Mucosa of descending colon (tissue), 3 donors: ENCODE results near the gene ELMO1. TPM values are rescaled to one million over a fixed set of nuclear protein-coding genes. Genes with fewer than 3 reads are reported as not detected.

Experiments used
- ATAC-seq: fragments of 200-7000 bp; cut with Tn5 transposase; one replicate; pipeline ENCODE4 v1.9.1; 2020; ENCODE audit warnings: mild to moderate bottlenecking, moderate library complexity
- DNase-seq, 3 donors: peaks; one replicate each; pipeline ENCODE4 v3.0.0-alpha.2; 2020
- H3K36me3 ChIP-seq: fragments of 200-600 bp; one replicate; pipeline ENCODE4 v1.8.0; 2021; ENCODE audit warnings: low read depth, mild to moderate bottlenecking
- H3K4me1 ChIP-seq: fragments of 200-600 bp; one replicate; pipeline ENCODE4 v1.8.0; 2021; ENCODE audit warnings: low read depth, mild to moderate bottlenecking
- H3K4me3 ChIP-seq: fragments of 200-600 bp; one replicate; pipeline ENCODE4 v1.8.0; 2021; ENCODE audit warnings: mild to moderate bottlenecking
- H3K9me3 ChIP-seq: fragments of 200-600 bp; one replicate; pipeline ENCODE4 v1.8.0; 2021; ENCODE audit warnings: mild to moderate bottlenecking
- intact Hi-C, 2 donors: fragments of 100-400 bp; cut with DNase I in 1 of 2; cut with micrococcal nuclease in 1 of 2; formaldehyde crosslinking; loops; one replicate each; pipeline versions ENCODE4 v1.11.0 to v1.11.1; 2022; cut with DNase I, micrococcal nuclease
- total RNA-seq, 3 donors: library from RNA; stranded (reverse); fragmentation: NEBNext Ultra II Directional in 2 of 3; extraction: Animal tissue kit (Norgen Biotek cat#: 25700) in 2 of 3; gene quantifications; one replicate each; pipeline versions ENCODE4 v1.2.1 to v1.2.4, GENCODE V29; 2021 to 2023
- TF ChIP-seq, protein P1 (sequence below): fragments of 200-600 bp; IDR thresholded peaks from one replicate; pipeline ENCODE4 v1.8.0; 2022; ENCODE audit warnings: antibody characterized with exemption, mild to moderate bottlenecking
- donor health status: DM: no; HTN: no; CAD: no; lungs with moderate emphysema.
- donor health status: DM: no; HTN: no; CAD: no.
- donor health status: DM: no; HTN: yes; CAD: no.

Gene ELMO1
- total RNA-seq, 3 donors from 2014 or later, result 9.7 to 27.2 (median 18.2) TPM

DNA sequence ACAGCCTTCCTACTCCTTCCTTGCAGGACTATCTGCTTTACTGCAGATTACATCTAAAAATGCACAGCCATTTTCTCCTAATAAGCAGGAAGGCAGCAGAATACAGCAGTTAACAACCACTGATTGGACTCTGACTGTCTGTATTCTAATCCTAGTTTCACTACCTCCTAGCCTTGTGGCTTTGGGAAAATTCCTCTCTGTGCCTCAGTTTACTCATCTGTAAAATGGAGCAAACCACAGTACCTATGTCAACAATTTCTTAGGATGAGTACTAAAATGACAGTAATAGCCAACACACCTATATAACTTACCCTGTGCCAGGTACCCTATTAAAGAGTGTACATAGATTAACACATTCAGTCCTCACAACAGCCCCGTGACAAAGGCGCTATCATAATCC lies 89.5 kb downstream of the ELMO1 start:
- no peaks in the 10 kb centered on the region for H3K36me3 ChIP-seq
- H3K4me1 ChIP-seq, result no peaks in the 10 kb centered on the region
- TF ChIP-seq, protein P1, sequence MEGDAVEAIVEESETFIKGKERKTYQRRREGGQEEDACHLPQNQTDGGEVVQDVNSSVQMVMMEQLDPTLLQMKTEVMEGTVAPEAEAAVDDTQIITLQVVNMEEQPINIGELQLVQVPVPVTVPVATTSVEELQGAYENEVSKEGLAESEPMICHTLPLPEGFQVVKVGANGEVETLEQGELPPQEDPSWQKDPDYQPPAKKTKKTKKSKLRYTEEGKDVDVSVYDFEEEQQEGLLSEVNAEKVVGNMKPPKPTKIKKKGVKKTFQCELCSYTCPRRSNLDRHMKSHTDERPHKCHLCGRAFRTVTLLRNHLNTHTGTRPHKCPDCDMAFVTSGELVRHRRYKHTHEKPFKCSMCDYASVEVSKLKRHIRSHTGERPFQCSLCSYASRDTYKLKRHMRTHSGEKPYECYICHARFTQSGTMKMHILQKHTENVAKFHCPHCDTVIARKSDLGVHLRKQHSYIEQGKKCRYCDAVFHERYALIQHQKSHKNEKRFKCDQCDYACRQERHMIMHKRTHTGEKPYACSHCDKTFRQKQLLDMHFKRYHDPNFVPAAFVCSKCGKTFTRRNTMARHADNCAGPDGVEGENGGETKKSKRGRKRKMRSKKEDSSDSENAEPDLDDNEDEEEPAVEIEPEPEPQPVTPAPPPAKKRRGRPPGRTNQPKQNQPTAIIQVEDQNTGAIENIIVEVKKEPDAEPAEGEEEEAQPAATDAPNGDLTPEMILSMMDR, result no peak
- DNase-seq (no peak), ATAC-seq (no peak)
- intact Hi-C loops, result no loop called here
- H3K9me3 ChIP-seq, result no peaks in the 10 kb centered on the region
- no peak overlapping the region for H3K4me3 ChIP-seq

DNA sequence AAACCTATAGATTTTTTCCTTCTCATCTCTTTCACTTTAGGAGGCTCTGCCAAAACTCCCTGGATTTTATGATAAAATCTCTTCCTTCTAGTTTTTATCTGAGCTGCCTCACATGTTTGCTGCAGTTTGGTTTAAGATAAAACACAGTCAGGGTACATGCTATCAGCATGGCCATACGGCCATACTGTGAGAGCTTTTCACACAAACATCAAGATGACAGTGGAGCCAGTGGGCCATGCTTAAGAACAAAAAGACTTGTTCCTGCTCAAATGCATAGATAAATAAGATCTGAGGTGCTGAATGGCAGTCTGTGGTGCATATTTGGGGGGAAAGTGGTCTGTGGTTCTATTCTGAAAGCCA lies 91.0 kb downstream of the ELMO1 start:
- TF ChIP-seq, protein P1, result no peak
- intact Hi-C loops, result no loop called here
- Histone ChIP-seq H3K9me3 (no peaks in the 10 kb centered on the region), H3K4me1 (no peaks in the 10 kb centered on the region), H3K4me3 (no peak overlapping the region), H3K36me3 (no peaks in the 10 kb centered on the region)
- no peak for ATAC-seq
- DNase-seq, result no peak

DNA sequence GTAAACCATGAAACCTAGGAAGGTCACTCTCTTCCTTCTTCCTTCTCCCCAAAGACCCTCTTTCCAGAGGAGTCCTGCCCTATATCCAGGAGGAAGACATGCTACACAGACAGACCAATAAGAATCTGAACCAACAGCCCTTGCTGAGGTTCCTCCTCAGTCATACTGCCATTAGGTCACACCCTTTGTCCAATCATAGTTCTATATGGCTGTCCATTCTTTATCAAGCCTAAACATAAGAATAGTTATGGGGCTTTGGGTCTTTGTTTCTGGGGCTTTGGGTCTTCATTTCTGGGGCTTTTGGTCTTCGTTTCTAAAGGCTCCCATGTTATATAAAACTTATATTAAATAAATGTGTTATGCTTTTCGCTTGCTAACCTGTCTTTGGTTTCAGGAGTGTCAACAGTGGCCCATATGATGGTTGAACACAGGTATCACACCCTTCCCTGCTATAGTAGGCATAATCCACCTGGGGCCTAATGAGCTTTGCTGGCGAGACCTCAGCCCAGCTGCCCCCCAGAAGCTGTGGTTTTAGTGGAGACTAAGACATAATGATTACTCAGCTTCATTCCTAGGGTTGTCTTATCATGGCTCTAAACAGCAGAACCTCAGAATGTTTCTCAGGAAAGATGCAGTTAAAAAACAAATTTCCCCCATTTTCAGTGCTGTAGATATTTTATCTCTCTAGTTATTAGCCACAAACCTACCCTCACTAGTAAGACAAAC lies 91.6 kb downstream of the ELMO1 start:
- DNase-seq, result no peak
- no peak for ATAC-seq

DNA sequence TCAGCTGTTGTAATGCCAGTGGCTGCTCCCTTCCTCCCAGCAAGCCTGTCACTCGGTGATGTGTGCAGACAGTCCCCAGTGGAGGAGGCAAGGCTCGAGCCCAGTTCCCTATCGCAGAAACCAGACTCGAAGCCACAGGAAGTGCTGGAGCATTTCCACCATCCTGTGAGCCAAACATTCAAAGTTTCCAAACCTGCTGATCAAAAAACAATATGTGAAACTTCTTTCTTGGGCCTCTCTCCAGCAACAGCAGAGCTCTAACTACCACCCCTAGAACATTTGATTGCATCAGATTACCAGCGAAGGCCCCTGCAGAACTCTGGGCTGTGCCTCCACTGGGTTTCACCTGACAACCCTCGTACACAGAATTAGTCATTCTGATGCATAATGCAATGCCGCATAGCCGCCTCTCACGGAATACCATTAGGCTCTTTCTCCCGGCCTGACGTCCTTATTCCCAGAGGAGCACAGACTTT lies 94.0 kb downstream of the ELMO1 start:
- intact Hi-C loops, result no loop called here
- Histone ChIP-seq H3K9me3 (no peaks in the 10 kb centered on the region), H3K36me3 (no peaks in the 10 kb centered on the region), H3K4me1 (no peaks in the 10 kb centered on the region), H3K4me3 (no peak overlapping the region)
- ATAC-seq (peak; percentile 63), DNase-seq (peak; percentile 28 to 65 (median 33))
- TF ChIP-seq, protein P1, result no peak

More for the DNA sequence above, 91.6 kb downstream of the ELMO1 start:
- no peak overlapping the region for H3K4me3 ChIP-seq
- no peaks in the 10 kb centered on the region for H3K36me3 ChIP-seq
- TF ChIP-seq, protein P1, result no peak
- no peaks in the 10 kb centered on the region for H3K4me1 ChIP-seq
- H3K9me3 ChIP-seq, result no peaks in the 10 kb centered on the region
- intact Hi-C loops, result no loop called here

DNA sequence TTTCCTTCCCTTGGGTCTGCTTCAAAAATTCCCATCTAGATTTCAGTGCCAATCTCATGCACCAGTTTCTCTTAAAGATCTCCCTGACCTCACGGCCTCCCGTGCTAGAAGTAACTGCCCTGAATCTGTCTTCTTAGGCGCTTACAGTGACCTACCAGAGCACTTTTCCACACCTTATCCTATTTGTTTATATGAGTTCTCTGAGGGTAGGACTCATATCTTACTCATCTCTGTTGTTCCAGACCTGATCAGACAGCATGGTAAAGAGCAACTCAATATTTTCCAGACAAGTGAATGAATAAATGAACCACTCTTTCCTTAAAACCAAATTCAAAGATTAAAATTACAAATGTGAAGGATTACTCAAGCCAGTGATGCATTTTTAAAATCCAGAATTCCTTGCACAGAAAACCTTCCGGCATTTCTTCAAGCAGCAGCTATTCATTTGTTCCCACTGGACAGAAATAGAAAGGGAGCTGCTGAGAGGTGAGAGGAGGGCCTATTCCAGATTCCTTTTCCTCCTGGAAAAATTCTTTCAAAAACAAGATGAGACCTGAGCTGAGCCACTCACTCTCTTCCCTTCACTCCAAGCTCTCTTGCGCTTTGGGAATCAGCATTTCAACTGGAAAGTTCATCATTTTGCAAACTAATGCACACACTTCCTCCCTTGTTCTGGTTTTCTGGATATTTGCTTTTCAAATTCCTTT lies 94.6 kb downstream of the ELMO1 start:
- DNase-seq (no peak), ATAC-seq (no peak)
- Histone ChIP-seq H3K36me3 (no peaks in the 10 kb centered on the region), H3K9me3 (no peaks in the 10 kb centered on the region), H3K4me1 (no peaks in the 10 kb centered on the region), H3K4me3 (no peak overlapping the region)
- TF ChIP-seq, protein P1, result no peak
- intact Hi-C loops, result no loop called here
